ENCODE measurements around the gene CDK18.

The CDK18 gene

GRCh38 chr1:205554026-205554811 is 49.8 kb downstream of the CDK18 start:
- Histone ChIP-seq H3K27me3 (peaks cover 63% of the 10 kb centered on the region), H3K36me3 (no peaks in the 10 kb centered on the region), H3K4me1 (ENCODE audit: control insufficient read depth in 1 of 2, insufficient read depth in 1 of 2, low read depth in 1 of 2, low read length in 1 of 2) (no peaks in the 10 kb centered on the region), H3K9me3 (no peaks in the 10 kb centered on the region), H3K4me3 (ENCODE audit: low read depth in 1 of 2, low read length in 1 of 2) (no peak overlapping the region), H3K27ac (no peak overlapping the region)
- no peak for TF ChIP-seq CTCF (IDR thresholded peaks at IDR 0.05)

- Histone ChIP-seq H3K27me3 (peaks cover 82% of the 10 kb centered on the region), H3K27ac (no peak overlapping the region), H3K36me3 (no peaks in the 10 kb centered on the region), H3K4me1 (ENCODE audit: control insufficient read depth in 1 of 2, insufficient read depth in 1 of 2, low read depth in 1 of 2, low read length in 1 of 2) (no peaks in the 10 kb centered on the region), H3K4me3 (ENCODE audit: low read depth in 1 of 2, low read length in 1 of 2) (no peak overlapping the region), H3K9me3 (no peaks in the 10 kb centered on the region)
- TF ChIP-seq CTCF (IDR thresholded peaks at IDR 0.05): no peak
These were observed 57.2 kb downstream of the CDK18 start for GRCh38 chr1:205561501-205562203.

GRCh38 chr1:205563927-205564441 is 59.5 kb downstream of the CDK18 start:
- TF ChIP-seq CTCF (IDR thresholded peaks at IDR 0.05): no peak
- no peaks in the 10 kb centered on the region for H3K9me3 ChIP-seq
- no peak overlapping the region for H3K27ac ChIP-seq
- H3K4me1 ChIP-seq (ENCODE audit: control insufficient read depth in 1 of 2, insufficient read depth in 1 of 2, low read depth in 1 of 2, low read length in 1 of 2): no peaks in the 10 kb centered on the region
- no peaks in the 10 kb centered on the region for H3K36me3 ChIP-seq
- peaks cover 88% of the 10 kb centered on the region for H3K27me3 ChIP-seq
- H3K4me3 ChIP-seq (ENCODE audit: low read depth in 1 of 2, low read length in 1 of 2): no peak overlapping the region

DNA sequence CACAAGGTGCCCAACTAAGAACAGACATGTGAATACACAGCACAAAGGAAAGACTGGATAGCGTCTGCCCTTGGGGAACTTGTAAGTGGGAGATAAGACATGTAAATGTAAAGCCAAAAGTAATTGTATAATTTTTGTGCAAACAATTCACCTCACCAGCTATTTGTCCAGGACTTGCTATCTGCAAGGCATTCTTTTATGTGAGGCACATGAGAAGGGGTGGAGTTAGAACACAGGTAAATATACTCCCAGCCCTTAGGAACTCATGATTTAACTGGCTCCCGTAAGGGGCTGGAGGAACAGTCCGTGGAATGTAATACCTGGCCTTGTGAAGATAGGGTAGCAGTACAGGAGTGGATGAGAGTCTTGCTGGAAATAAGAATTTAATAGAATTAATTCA is 61.3 kb downstream of the CDK18 start:
- Histone ChIP-seq H3K9me3 (no peaks in the 10 kb centered on the region), H3K27ac (no peak overlapping the region), H3K36me3 (no peaks in the 10 kb centered on the region), H3K4me3 (ENCODE audit: low read depth in 1 of 2, low read length in 1 of 2) (no peak overlapping the region), H3K27me3 (peaks cover 94% of the 10 kb centered on the region), H3K4me1 (ENCODE audit: control insufficient read depth in 1 of 2, insufficient read depth in 1 of 2, low read depth in 1 of 2, low read length in 1 of 2) (no peaks in the 10 kb centered on the region)
- TF ChIP-seq CTCF (IDR thresholded peaks at IDR 0.05): no peak

DNA sequence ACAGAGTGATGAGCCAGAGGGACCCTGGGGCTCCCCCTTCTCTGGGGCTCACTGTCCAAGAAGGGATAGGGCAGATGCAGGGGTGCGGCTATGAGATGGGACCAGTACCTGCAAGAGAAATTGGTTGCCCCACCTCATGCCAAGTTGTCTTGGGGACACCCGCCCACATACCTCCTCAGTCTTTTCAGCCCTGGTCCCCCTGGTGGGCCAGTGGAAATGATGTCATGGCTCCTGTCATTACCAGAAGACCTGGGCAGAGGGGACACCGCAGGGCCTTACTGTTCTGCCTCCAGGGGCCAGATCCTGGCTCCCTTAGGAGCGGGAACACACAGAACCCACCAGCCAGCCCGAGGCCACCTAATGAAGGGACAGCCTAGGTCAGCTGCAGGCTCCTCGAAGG is 63.2 kb downstream of the CDK18 start:
- H3K27me3 ChIP-seq: peaks cover 97% of the 10 kb centered on the region

More for the DNA sequence above, 63.2 kb downstream of the CDK18 start:
- H3K9me3 ChIP-seq: no peaks in the 10 kb centered on the region
- no peak overlapping the region for H3K4me3 ChIP-seq (ENCODE audit: low read depth in 1 of 2, low read length in 1 of 2)
- TF ChIP-seq CTCF (IDR thresholded peaks at IDR 0.05): no peak
- H3K27ac ChIP-seq: no peak overlapping the region
- H3K4me1 ChIP-seq (ENCODE audit: control insufficient read depth in 1 of 2, insufficient read depth in 1 of 2, low read depth in 1 of 2, low read length in 1 of 2): no peaks in the 10 kb centered on the region
- H3K36me3 ChIP-seq: no peaks in the 10 kb centered on the region

Data from neutrophil (primary cell).